Upper lobe of right lung (tissue), 1 donor: Measurements from ENCODE around the gene FAM181A. TPM values are rescaled to one million over a fixed set of nuclear protein-coding genes. Genes with fewer than 3 reads are reported as not detected.

Source experiments
- ATAC-seq: fragments of 200-7000 bp; cut with Tn5 transposase; one replicate; pipeline ENCODE4 v1.9.1; 2020; ENCODE audit warnings: mild to moderate bottlenecking, moderate library complexity
- DNase-seq: peaks from one replicate; pipeline ENCODE4 v3.0.0-alpha.2; 2020
- H3K27ac ChIP-seq: fragments of 200-600 bp; one replicate; pipeline ENCODE4 v1.8.0; 2022
- H3K27me3 ChIP-seq: fragments of 200-600 bp; one replicate; pipeline ENCODE4 v1.8.0; 2022; ENCODE audit warnings: mild to moderate bottlenecking
- H3K36me3 ChIP-seq: fragments of 200-600 bp; one replicate; pipeline ENCODE4 v1.8.0; 2022
- H3K4me1 ChIP-seq: fragments of 200-600 bp; one replicate; pipeline ENCODE4 v1.8.0; 2022
- H3K4me3 ChIP-seq: fragments of 200-600 bp; one replicate; pipeline ENCODE4 v1.8.0; 2022; ENCODE audit warnings: mild to moderate bottlenecking
- H3K9me3 ChIP-seq: fragments of 200-600 bp; one replicate; pipeline ENCODE4 v1.8.0; 2022
- CTCF ChIP-seq: fragments of 200-600 bp; IDR thresholded peaks from one replicate; pipeline ENCODE4 v1.8.0; 2022; ENCODE audit warnings: antibody characterized with exemption
- intact Hi-C: fragments of 100-400 bp; cut with DNase I; formaldehyde crosslinking; loops from one replicate; pipeline ENCODE4 v1.11.0; 2022
- total RNA-seq: library from RNA; stranded (reverse); fragmentation: NEBNext Ultra II Directional; extraction: Animal tissue kit (Norgen Biotek cat#: 25700); gene quantifications from one replicate; pipeline ENCODE4 v1.2.1, GENCODE V29; 2021
- donor health status: DM: no; HTN: yes; CAD: no; lungs with severe emphysema.

The FAM181A gene
- total RNA-seq, 1 donor from 2014 or later, result 3.5 TPM

GRCh38 chr14:93906341-93907329, 20.5 kb upstream of the FAM181A start:
- intact Hi-C loops, result no loop called here
- Histone ChIP-seq H3K4me3 (no peak overlapping the region), H3K36me3 (no peaks in the 10 kb centered on the region), H3K27me3 (peaks cover 11% of the 10 kb centered on the region), H3K9me3 (no peaks in the 10 kb centered on the region), H3K4me1 (no peaks in the 10 kb centered on the region), H3K27ac (no peak overlapping the region)
- ATAC-seq (peak; percentile 74), DNase-seq (peak; percentile 77)
- peak; percentile 71 for TF ChIP-seq CTCF

- Histone ChIP-seq H3K4me3 (no peak overlapping the region), H3K9me3 (no peaks in the 10 kb centered on the region), H3K27ac (no peak overlapping the region), H3K36me3 (no peaks in the 10 kb centered on the region), H3K27me3 (no peaks in the 10 kb centered on the region), H3K4me1 (no peaks in the 10 kb centered on the region)
- no peak for DNase-seq
- TF ChIP-seq CTCF, result no peak
- intact Hi-C loops, result no loop called here
- no peak for ATAC-seq
Measured at GRCh38 chr14:93909429-93910128, 17.6 kb upstream of the FAM181A start.

- H3K4me1 ChIP-seq, result no peaks in the 10 kb centered on the region
- intact Hi-C loops, result no loop called here
- no peak overlapping the region for H3K4me3 ChIP-seq
- H3K36me3 ChIP-seq, result no peaks in the 10 kb centered on the region
- no peaks in the 10 kb centered on the region for H3K27me3 ChIP-seq
- TF ChIP-seq CTCF, result no peak
- no peaks in the 10 kb centered on the region for H3K9me3 ChIP-seq
- DNase-seq, result no peak
- no peak for ATAC-seq
- H3K27ac ChIP-seq, result no peak overlapping the region
Measured at GRCh38 chr14:93911975-93912615, 15.0 kb upstream of the FAM181A start.

- TF ChIP-seq CTCF, result no peak
- ATAC-seq (no peak), DNase-seq (no peak)
- intact Hi-C loops, result no loop called here
- no peak overlapping the region for H3K4me3 ChIP-seq
- H3K36me3 ChIP-seq, result no peaks in the 10 kb centered on the region
- H3K9me3 ChIP-seq, result no peaks in the 10 kb centered on the region
- H3K4me1 ChIP-seq, result no peaks in the 10 kb centered on the region
- no peaks in the 10 kb centered on the region for H3K27me3 ChIP-seq
- no peak overlapping the region for H3K27ac ChIP-seq
Measured at GRCh38 chr14:93912782-93913181, 14.4 kb upstream of the FAM181A start.

- Histone ChIP-seq H3K9me3 (no peaks in the 10 kb centered on the region), H3K4me3 (no peak overlapping the region), H3K36me3 (no peaks in the 10 kb centered on the region), H3K27me3 (no peaks in the 10 kb centered on the region), H3K4me1 (no peaks in the 10 kb centered on the region), H3K27ac (no peak overlapping the region)
- DNase-seq, result no peak
- ATAC-seq, result no peak
- no peak for TF ChIP-seq CTCF
- intact Hi-C loops, result no loop called here
Measured at GRCh38 chr14:93914278-93914677, 12.9 kb upstream of the FAM181A start.
